Measurements from ENCODE around the gene MALAT1. TPM values are rescaled to one million over a fixed set of nuclear protein-coding genes. Genes with fewer than 3 reads are reported as not detected.
"Not testable (repeated sequence)": the region's sequence is repeated elsewhere in the genome, so short reads cannot be mapped to it uniquely, and the experiment has no call there.

Gene MALAT1
- polyA plus RNA-seq, 3 donors = 788 to 1,101 (median 1,002) TPM

DNA sequence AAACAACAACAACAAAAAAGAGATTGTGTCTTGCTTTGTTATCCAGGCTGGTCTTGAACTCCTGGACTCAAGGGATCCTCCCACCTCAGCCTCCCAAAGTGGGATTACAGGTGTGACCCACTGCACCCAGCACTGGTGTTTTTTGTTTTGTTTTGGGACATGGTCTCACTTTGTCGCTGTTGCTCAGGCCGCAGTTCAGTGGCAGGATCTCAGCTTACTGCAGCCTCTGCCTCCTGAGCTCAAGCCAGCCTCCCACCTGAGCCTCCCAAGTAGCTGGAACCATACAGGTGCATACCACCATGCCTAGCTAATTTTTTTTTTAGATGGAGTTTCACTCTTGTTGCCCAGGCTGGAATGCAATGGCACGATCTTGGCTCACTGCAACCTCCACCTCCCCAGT is 13.5 kb downstream of the MALAT1 start:
- DNase-seq = not testable (repeated sequence)

DNA sequence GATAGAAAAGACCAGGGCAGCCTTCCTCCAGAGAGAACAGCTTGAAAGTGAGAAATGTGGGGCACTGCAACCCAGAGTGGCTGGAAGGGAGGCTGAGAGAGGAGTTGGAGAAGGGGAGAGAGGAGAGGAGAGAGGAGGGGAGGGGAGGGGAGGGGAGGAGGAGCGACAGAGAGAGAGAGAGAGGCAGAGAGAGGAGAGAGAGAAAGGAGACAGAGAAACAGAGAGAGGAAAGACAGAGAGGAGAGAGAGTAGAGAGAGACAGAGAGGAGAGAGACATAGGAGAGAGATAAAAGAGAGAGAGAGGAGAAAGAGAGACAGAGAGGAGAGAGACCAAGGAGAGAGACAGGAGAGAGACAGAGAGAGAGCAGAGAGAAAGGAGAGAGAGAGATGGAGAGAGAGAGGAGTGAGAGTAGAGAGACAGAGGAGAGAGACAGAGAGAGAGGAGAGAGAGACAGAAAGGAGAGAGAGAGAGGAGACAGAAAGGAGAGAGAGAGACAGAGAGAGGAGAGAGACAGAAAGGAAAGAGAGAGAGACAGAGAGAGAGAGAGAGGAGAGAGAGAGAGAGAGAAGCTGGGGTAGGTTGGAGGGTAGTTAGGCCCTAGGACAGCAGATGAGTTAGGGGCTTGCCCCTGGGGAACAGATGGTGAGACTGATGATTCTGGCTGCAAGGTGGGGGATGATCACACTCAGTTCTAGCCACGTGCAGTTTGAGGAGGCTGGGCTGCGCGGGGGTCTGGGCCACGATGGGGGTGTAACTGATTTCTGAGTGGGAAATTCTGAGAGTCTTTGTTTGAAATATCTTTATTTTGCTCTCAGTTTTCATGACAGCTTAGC is 17.5 kb downstream of the MALAT1 start:
- no peak for DNase-seq

GRCh38 chr11:65518941-65519549 is 20.2 kb downstream of the MALAT1 start:
- not testable (repeated sequence) for DNase-seq

DNA sequence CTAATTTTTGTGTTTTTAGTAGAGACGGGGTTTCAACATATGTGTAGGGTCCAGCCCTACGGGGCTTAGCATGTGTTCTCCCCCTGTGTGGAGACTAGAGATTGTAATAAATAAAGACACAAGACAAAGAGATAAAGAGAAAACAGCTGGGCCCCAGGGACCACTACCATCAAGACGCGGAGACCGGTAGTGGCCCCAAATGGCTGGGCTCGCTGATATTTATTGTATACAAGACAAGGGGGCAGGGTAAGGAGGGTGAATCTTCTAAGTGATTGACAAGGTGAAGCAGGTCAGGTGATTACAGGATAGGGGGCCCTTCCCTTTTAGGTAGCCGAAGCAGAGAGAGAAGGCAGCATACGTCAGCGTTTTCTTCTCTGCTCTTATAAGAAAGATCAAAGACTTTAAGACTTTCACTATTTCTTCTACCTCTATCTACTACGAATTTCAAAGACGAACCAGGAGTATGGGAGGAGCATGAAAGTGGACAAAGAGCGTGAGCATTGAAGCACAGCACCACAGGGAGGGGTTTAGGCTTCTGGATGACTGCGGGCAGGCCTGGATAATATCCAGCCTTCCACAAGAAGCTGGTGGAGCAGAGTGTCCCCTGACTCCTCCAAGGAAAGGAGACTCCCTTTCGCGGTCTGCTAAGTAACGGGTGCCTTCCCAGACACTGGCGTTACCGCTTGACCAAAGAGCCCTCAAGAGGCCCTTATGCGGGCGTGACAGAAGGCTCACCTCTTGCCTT is 23.1 kb downstream of the MALAT1 start:
- not testable (repeated sequence) for DNase-seq

DNA sequence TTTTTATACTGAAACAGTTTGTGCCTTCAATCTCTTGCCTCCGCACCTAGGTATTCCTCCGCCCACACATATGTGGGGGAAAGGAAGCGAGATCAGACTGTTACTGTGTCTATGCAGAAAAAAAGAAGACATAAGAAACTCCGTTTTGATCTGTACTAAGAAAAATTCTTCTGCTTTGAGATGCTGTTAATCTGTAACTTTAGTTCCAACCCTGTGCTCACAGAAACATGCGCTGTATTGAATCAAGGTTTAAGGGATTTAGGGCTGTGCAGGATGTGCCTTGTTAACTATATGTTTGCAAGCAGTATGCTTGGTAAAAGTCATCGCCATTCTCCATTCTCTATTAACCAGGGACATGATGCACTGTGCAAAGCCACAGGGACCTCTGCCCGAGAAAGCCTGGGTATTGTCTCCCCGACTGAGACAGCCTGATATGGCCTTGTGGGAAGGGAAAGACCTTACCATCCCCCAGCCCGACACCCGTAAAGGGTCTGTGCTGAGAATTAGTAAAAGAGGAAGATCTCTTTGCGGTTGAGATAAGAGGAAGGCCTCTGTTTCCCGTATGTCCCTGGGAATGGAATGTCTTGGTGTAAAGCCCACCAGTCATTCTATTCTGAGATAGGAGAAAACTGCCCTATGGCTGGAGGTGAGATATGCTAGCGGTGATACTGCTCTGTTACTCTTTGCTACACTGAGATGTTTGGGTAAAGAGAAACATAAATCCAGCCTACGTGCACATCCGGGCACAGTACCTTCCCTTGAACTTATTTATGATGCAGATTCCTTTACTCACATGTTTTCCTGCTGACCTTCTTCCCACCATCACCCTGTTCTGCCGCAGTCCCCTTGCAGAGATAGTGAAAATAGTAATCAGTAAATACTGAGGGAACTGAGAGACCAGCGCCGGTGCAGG is 24.1 kb downstream of the MALAT1 start:
- not testable (repeated sequence) for DNase-seq

DNA sequence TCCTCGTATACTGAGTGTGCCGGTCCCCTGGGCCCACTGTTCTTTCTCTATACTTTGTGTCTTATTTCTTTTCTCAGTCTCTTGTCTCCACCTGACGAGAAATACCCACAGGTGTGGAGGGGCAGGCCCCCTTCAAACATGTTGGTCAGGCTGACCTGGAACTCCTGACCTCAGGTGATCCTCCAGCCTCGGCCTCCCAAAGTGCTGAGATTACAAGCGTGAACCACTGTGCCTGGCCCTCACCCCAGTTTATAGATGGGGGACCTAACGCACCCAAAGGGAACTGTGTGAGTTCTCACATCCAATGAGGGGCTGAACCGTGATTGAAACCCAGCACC is 24.8 kb downstream of the MALAT1 start:
- not testable (repeated sequence) for DNase-seq

DNA sequence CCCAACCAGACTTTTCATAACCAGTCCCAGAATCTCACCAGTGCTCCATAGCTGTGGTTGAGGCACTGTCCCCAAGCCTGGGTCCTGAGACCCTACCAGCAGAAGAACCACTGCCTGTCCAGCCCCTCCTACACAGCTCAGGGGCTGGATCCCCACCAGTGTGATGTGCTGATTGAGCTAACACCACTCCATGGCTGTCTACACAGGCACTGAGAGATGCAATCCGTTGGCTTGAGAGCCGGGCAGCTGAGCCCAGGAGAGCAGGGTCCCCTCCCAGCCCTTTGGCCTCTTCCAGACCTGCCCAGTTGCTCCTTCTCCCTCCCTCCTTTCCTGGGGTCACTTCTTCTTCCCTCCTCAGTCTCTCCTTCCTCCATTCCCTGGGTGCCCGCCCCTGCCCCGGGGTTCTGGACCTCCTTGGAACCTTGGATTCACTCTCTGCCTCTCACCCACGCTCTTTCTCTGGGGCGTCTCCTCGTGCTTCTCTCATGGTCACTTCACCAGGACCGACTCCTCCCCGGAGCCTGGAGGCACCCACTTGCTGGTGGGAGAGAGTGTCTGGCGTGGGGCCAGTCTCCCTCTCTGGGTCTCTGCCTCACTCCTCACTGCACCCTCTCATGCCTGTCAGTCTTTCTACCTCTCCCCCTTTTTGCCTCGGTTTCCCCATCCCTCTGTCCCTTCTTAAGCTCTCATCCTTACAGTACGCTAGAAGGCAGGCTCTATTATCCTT is 25.3 kb downstream of the MALAT1 start:
- DNase-seq = no peak

- DNase-seq = peak; percentile 67
These were observed 26.1 kb downstream of the MALAT1 start, which contains the start of gene SCYL1 for GRCh38 chr11:65524741-65525545. SCYL1 (plus strand) TSS chr11:65525083; CDS start chr11:65525154, 71 bp downstream.

- DNase-seq = no peak
These were observed 27.0 kb downstream of the MALAT1 start for GRCh38 chr11:65525546-65526480.

GRCh38 chr11:65526744-65527143 is 27.9 kb downstream of the MALAT1 start:
- DNase-seq = no peak

DNA sequence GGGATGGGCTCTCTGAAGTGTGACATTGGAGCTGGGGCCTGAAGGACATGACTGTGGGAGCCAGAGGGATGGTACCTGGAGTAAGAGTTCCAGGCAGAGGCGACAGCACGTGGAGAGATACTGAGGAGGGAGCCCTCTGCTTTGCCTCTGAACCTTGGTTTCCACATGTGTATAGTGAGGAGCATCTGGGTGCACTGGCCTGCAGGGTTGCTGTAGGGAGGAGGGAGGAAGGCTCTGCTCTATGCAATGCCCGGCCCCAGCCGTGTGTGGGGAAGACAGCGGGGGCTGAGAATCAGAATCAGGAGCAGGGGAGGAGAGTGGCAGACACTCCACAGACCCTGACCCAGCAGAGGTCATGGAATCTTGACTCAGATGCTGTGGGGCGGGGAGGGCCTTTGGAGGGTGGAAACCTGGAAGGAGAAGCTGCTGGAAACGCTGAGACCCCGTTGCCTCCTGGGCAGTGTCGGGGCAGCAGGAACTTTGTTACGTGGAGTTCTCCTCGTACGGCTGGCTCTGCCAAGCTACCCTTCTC is 30.0 kb downstream of the MALAT1 start:
- no peak for DNase-seq

- DNase-seq = no peak
These were observed 30.8 kb downstream of the MALAT1 start for GRCh38 chr11:65529475-65530156.

- DNase-seq = no peak
These were observed 31.3 kb downstream of the MALAT1 start for GRCh38 chr11:65530157-65530496.

- DNase-seq = no peak
These were observed 33.7 kb downstream of the MALAT1 start for GRCh38 chr11:65532388-65533064.

DNA sequence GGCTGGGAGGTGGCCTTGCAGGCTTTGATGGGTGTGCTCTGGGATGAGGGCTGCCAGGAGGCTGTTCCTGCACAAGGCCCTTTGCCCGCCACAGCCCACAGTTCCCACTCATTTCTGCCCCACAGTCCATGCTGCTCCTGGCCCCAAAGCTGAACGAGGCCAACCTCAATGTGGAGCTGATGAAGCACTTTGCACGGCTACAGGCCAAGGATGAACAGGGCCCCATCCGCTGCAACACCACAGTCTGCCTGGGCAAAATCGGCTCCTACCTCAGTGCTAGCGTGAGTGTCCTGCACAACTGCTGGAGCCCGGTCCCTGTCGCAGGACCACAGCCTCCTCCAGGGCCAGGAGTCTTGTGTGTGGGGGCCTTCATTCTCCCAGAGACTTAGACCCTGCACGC is 36.3 kb downstream of the MALAT1 start:
- DNase-seq = no peak

- DNase-seq = no peak
These were observed 37.8 kb downstream of the MALAT1 start for GRCh38 chr11:65536412-65537295.

DNA sequence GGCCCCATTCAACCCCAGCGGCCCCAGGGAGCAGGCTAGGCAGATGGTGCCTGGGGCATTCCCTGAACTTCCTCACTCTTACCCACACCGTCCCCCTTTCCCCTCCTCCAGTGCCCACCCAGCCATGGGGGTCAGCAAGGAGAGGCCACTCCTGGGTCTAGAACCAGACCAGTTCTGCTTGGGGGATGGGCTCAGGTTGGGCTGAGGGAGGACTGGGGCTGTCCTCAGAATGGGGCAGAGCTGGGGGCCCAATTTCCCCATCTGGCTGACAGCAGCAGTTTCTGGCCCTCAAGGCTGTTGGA is 38.4 kb downstream of the MALAT1 start:
- DNase-seq = no peak
